Kidney (tissue), 14 donors: ENCODE measurements around the gene GMPR2. TPM values are rescaled to one million over a fixed set of nuclear protein-coding genes. Genes with fewer than 3 reads are reported as not detected.

Experiments used
- DNase-seq, 5 donors: peaks; one replicate each; pipeline ENCODE4 v3.0.0-alpha.2; 2013 to 2020
- FAIRE-seq: peaks from 2 replicates; lab custom pipeline; 2012; peaks lifted over from hg19 to GRCh38; lab: Jason Lieb, UNC
- H3K27ac ChIP-seq, 2 donors: one replicate each; pipeline ENCODE4 v1.7.0; 2013; ENCODE audit warnings: low read depth in 2 of 2, low read length in 2 of 2, inconsistent platforms in 1 of 2
- H3K27me3 ChIP-seq: one replicate; pipeline ENCODE4 v1.7.1; 2013; ENCODE audit warnings: low read length, inconsistent platforms; ENCODE audit not compliant: control insufficient read depth, insufficient read depth
- H3K36me3 ChIP-seq, 3 donors: one replicate each; pipeline versions ENCODE4 v1.7.0 to v1.7.1; 2013; ENCODE audit warnings: low read length in 3 of 3, control low read depth in 1 of 3, inconsistent platforms in 1 of 3; ENCODE audit not compliant: insufficient read depth in 3 of 3, control insufficient read depth in 2 of 3
- H3K4me1 ChIP-seq, 3 donors: one replicate each; pipeline versions ENCODE4 v1.7.0 to v1.7.1; 2013; ENCODE audit warnings: low read length in 3 of 3, inconsistent platforms in 1 of 3, low read depth in 1 of 3; ENCODE audit not compliant: control insufficient read depth in 2 of 3, insufficient read depth in 2 of 3
- H3K4me3 ChIP-seq, 3 donors: one replicate each; pipeline versions ENCODE4 v1.7.0 to v1.8.1; 2013; ENCODE audit warnings: low read length in 3 of 3, control low read depth in 1 of 3, inconsistent platforms in 1 of 3
- H3K9ac ChIP-seq, 3 donors: one replicate each; pipeline versions ENCODE4 v1.7.0 to v1.7.1; 2013; ENCODE audit warnings: low read length in 3 of 3, control low read depth in 1 of 3, inconsistent platforms in 1 of 3
- H3K9me3 ChIP-seq, 3 donors: one replicate each; pipeline versions ENCODE4 v1.7.0 to v1.7.1; 2013; ENCODE audit warnings: low read length in 3 of 3, control low read depth in 1 of 3, inconsistent platforms in 1 of 3; ENCODE audit not compliant: control insufficient read depth in 2 of 3, insufficient read depth in 1 of 3
- intact Hi-C: fragments of 100-400 bp; cut with DNase I; formaldehyde crosslinking; loops from one replicate; pipeline ENCODE4 v1.11.1; 2022
- polyA plus RNA-seq: library from polyadenylated mRNA; stranded (reverse); fragments of 350-450 nt; fragmentation: Illumina TruSeq; extraction: RNeasy Lipid Tissue Mini Kit (QIAGEN cat#74804); gene quantifications from one replicate; pipeline ENCODE4 v1.2.3, GENCODE V29; 2014; ENCODE audit warnings: low read depth, low replicate concordance; ENCODE audit not compliant: insufficient read depth
- total RNA-seq: library from RNA; stranded (reverse); fragmentation: NEBNext Ultra II Directional; extraction: Animal tissue kit (Norgen Biotek cat#: 25700); gene quantifications from one replicate; pipeline ENCODE4 v1.2.1, GENCODE V29; 2021
- TF ChIP-seq, protein P1 (sequence below): IDR thresholded peaks from 3 replicates; pipeline ENCODE4 v1.5.1; 2012; ENCODE audit warnings: mild to moderate bottlenecking, moderate library complexity, borderline replicate concordance; ENCODE audit not compliant: insufficient read depth; ENCODE audit errors: extremely low read depth
- donor health status: control.
- donor health status: control.
- donor health status: control.
- donor health status: control.
- donor health status: control.
- donor health status: DM: yes; HTN: yes; CAD: no.
- donor health status: Normal renal cell carcinoma (clear cell type).

GMPR2 gene
- total and polyA plus RNA-seq, 2 donors from 2014 or later: 75.0 to 92.5 TPM

DNA sequence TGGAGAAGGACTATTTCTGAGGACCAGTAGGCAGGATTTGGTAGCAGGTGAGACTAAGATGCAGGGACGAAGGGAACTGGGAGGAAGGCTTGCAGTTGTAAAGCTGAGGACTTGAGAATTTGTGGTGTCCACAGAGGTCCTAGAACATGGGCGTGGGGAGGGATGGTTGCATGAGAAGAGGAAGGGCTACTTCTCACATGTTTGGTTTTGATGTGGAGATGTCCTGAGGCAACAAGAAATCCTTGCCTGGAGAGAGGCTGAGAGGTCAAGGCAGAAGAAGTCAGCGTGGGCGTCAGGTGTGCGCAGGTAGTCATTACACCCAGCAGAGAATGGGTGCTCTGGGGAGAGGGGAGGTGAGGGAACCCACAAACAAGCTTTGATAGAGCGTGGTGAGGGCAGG lies 44.3 kb downstream of the GMPR2 start:
- TF ChIP-seq, protein P1, sequence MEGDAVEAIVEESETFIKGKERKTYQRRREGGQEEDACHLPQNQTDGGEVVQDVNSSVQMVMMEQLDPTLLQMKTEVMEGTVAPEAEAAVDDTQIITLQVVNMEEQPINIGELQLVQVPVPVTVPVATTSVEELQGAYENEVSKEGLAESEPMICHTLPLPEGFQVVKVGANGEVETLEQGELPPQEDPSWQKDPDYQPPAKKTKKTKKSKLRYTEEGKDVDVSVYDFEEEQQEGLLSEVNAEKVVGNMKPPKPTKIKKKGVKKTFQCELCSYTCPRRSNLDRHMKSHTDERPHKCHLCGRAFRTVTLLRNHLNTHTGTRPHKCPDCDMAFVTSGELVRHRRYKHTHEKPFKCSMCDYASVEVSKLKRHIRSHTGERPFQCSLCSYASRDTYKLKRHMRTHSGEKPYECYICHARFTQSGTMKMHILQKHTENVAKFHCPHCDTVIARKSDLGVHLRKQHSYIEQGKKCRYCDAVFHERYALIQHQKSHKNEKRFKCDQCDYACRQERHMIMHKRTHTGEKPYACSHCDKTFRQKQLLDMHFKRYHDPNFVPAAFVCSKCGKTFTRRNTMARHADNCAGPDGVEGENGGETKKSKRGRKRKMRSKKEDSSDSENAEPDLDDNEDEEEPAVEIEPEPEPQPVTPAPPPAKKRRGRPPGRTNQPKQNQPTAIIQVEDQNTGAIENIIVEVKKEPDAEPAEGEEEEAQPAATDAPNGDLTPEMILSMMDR: no peak
- H3K27me3 ChIP-seq: no peaks in the 10 kb centered on the region
- intact Hi-C loops: no loop called here
- no peak overlapping the region for H3K27ac ChIP-seq
- H3K36me3 ChIP-seq: no peaks in the 10 kb centered on the region
- no peak overlapping the region for H3K4me3 ChIP-seq
- no peak overlapping the region for H3K9ac ChIP-seq
- H3K4me1 ChIP-seq: peaks cover 0 to 3% (median 0%) of the 10 kb centered on the region in 3 donors
- no peak for DNase-seq
- no peaks in the 10 kb centered on the region for H3K9me3 ChIP-seq
- no peak for FAIRE-seq

DNA sequence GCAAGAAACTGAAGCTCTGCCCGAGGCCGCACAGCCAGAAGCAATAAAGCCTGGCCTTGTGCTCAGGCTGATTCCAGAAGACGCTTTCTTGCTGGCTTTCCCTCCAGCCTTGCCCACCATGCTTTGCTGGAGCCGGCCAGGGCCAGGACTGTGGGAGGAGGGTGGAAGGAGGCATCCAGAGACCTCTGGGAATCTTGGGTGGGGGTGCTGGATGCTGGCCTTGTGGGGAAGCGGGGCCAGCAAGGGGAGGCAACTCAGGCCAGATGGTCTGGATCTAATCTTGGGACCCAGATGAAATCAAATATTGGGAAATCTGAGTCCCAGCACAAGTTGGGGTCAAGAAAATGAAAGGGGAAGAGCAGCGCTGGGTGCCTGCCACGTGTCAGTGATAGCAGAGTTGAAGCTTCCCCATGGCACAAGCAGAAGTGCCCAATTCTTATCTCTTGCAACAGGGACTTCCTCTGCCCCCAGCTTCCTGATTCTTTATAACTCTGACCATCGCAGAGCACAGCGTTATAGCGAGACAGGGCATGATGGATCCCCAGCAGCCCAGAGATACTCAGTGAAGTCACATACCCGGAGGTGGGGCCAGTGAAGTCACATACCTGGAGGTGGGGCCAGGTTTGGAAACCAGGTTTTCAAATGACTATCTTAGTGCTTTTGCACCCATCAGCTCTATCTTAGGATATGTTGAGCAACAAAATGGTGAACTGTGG lies 45.0 kb downstream of the GMPR2 start:
- H3K4me1 ChIP-seq: peaks cover 0 to 3% (median 0%) of the 10 kb centered on the region in 3 donors
- no peaks in the 10 kb centered on the region for H3K36me3 ChIP-seq
- no peaks in the 10 kb centered on the region for H3K9me3 ChIP-seq
- DNase-seq: no peak
- intact Hi-C loops: no loop called here
- H3K27me3 ChIP-seq: no peaks in the 10 kb centered on the region
- no peak overlapping the region for H3K27ac ChIP-seq
- FAIRE-seq: no peak
- TF ChIP-seq, protein P1: no peak
- H3K4me3 ChIP-seq: no peak overlapping the region
- H3K9ac ChIP-seq: no peak overlapping the region

DNA sequence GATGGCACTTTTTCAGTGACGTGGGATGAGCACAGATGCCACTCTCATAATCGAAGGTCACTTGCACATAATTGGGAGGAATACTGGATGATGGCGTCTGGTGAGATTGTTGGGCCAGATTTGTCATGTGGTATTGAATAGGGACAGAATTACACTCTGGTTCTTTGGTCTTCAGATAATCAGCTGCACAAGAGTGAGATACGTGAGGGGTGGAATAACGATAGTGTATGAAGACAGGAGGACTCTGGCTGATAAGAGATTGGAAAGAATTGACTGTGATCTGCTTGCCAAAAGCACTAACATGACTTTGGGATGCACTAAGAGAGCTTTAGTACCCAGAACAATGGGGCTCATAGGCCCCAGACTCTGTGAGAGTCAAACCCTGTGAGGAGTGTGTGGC lies 45.7 kb downstream of the GMPR2 start:
- H3K9me3 ChIP-seq: no peaks in the 10 kb centered on the region
- peaks cover 0 to 3% (median 0%) of the 10 kb centered on the region in 3 donors for H3K4me1 ChIP-seq
- DNase-seq (no peak), FAIRE-seq (no peak)
- TF ChIP-seq, protein P1: no peak
- no peak overlapping the region for H3K9ac ChIP-seq
- no peaks in the 10 kb centered on the region for H3K27me3 ChIP-seq
- no peaks in the 10 kb centered on the region for H3K36me3 ChIP-seq
- no peak overlapping the region for H3K27ac ChIP-seq
- H3K4me3 ChIP-seq: no peak overlapping the region
- intact Hi-C loops: no loop called here
